Mesothelial cell of epicardium (in vitro differentiated cells): Measurements from ENCODE around the gene PCDHGB6. TPM values are rescaled to one million over a fixed set of nuclear protein-coding genes. Genes with fewer than 3 reads are reported as not detected.
A peak's percentile ranks its signal among the peaks of the same experiment; 100 is the strongest.
"Not testable (repeated sequence)": the region's sequence is repeated elsewhere in the genome, so short reads cannot be mapped to it uniquely, and the experiment has no call there.

Source experiments
- DNase-seq, 2 experiments: peaks; one replicate each; pipeline ENCODE4 v3.0.0; 2021; ENCODE audit warnings: low spot score in 2 of 2; ENCODE audit not compliant: unreplicated experiment in 2 of 2
- H3K27ac Mint-ChIP-seq: 2 replicates; pipeline ENCODE4 v1.8.0; 2021; ENCODE audit warnings: mixed read lengths
- H3K27me3 Mint-ChIP-seq: 2 replicates; pipeline ENCODE4 v1.8.0; 2021; ENCODE audit warnings: low read depth, mixed read lengths
- H3K36me3 Mint-ChIP-seq: 2 replicates; pipeline ENCODE4 v1.8.0; 2021; ENCODE audit warnings: mixed read lengths
- H3K4me1 Mint-ChIP-seq: 2 replicates; pipeline ENCODE4 v1.8.0; 2021; ENCODE audit warnings: mixed read lengths
- H3K4me3 Mint-ChIP-seq: 2 replicates; pipeline ENCODE4 v1.8.0; 2021; ENCODE audit warnings: mild to moderate bottlenecking, moderate library complexity, mixed read lengths
- H3K9me3 Mint-ChIP-seq: 2 replicates; pipeline ENCODE4 v1.8.0; 2021; ENCODE audit warnings: mixed read lengths
- total RNA-seq: library from RNA; stranded (reverse); gene quantifications from 3 replicates; pipeline ENCODE4 v1.2.1, GENCODE V29; 2021
- TF ChIP-seq, protein P1 (sequence below): fragments of 200-600 bp; sonication (generic); IDR thresholded peaks from one replicate; pipeline ENCODE4 v1.5.0; 2021; ENCODE audit warnings: antibody characterized with exemption; ENCODE audit not compliant: unreplicated experiment

Gene PCDHGB6
- total RNA-seq, 1 donor from 2014 or later, result 75.7 TPM

DNA sequence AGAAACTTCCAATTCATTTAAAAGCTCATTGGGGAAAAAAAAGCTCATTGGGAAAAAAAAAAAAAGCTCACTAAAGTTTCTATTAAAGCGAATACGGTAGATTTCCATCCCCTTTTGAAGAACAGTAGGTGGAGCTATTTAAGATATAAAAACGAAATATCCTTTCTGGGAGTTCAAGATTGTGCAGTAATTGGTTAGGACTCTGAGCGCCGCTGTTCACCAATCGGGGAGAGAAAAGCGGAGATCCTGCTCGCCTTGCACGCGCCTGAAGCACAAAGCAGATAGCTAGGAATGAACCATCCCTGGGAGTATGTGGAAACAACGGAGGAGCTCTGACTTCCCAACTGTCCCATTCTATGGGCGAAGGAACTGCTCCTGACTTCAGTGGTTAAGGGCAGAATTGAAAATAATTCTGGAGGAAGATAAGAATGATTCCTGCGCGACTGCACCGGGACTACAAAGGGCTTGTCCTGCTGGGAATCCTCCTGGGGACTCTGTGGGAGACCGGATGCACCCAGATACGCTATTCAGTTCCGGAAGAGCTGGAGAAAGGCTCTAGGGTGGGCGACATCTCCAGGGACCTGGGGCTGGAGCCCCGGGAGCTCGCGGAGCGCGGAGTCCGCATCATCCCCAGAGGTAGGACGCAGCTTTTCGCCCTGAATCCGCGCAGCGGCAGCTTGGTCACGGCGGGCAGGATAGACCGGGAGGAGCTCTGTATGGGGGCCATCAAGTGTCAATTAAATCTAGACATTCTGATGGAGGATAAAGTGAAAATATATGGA, 22.7 kb downstream of the PCDHGB6 start, which contains the start of gene PCDHGA12:
Gene PCDHGA12, plus strand, starts transcription at position 176 of the 782 bp plus-strand sequence. Its CDS starts 253 bp downstream, at position 429.
- no peak for DNase-seq
- Mint-ChIP-seq H3K4me1 (no peaks in the 10 kb centered on the region), H3K27me3 (no peaks in the 10 kb centered on the region), H3K27ac (peak within 1 kb of the TSS; percentile 9), H3K4me3 (no peak within 1 kb of the TSS), H3K9me3 (peaks cover 56% of the 10 kb centered on the region), H3K36me3 (peaks cover 67% of the 10 kb centered on the region)
- TF ChIP-seq, protein P1, sequence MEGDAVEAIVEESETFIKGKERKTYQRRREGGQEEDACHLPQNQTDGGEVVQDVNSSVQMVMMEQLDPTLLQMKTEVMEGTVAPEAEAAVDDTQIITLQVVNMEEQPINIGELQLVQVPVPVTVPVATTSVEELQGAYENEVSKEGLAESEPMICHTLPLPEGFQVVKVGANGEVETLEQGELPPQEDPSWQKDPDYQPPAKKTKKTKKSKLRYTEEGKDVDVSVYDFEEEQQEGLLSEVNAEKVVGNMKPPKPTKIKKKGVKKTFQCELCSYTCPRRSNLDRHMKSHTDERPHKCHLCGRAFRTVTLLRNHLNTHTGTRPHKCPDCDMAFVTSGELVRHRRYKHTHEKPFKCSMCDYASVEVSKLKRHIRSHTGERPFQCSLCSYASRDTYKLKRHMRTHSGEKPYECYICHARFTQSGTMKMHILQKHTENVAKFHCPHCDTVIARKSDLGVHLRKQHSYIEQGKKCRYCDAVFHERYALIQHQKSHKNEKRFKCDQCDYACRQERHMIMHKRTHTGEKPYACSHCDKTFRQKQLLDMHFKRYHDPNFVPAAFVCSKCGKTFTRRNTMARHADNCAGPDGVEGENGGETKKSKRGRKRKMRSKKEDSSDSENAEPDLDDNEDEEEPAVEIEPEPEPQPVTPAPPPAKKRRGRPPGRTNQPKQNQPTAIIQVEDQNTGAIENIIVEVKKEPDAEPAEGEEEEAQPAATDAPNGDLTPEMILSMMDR, result no peak

DNA sequence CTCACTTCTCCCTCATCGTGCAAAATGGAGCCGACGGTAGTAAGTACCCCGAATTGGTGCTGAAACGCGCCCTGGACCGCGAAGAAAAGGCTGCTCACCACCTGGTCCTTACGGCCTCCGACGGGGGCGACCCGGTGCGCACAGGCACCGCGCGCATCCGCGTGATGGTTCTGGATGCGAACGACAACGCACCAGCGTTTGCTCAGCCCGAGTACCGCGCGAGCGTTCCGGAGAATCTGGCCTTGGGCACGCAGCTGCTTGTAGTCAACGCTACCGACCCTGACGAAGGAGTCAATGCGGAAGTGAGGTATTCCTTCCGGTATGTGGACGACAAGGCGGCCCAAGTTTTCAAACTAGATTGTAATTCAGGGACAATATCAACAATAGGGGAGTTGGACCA, 23.5 kb downstream of the PCDHGB6 start:
- Mint-ChIP-seq H3K27me3 (no peaks in the 10 kb centered on the region), H3K4me3 (no peak overlapping the region), H3K4me1 (no peaks in the 10 kb centered on the region), H3K27ac (no peak overlapping the region), H3K36me3 (peaks cover 65% of the 10 kb centered on the region), H3K9me3 (peaks cover 56% of the 10 kb centered on the region)
- no peak for DNase-seq
- TF ChIP-seq, protein P1, result no peak

DNA sequence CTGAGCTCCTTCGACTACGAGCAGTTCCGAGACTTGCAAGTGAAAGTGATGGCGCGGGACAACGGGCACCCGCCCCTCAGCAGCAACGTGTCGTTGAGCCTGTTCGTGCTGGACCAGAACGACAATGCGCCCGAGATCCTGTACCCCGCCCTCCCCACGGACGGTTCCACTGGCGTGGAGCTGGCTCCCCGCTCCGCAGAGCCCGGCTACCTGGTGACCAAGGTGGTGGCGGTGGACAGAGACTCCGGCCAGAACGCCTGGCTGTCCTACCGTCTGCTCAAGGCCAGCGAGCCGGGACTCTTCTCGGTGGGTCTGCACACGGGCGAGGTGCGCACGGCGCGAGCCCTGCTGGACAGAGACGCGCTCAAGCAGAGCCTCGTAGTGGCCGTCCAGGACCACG, 24.5 kb downstream of the PCDHGB6 start:
- Mint-ChIP-seq H3K9me3 (peaks cover 58% of the 10 kb centered on the region), H3K36me3 (peaks cover 65% of the 10 kb centered on the region)
- not testable (repeated sequence) for H3K4me1 Mint-ChIP-seq, DNase-seq, H3K27me3 Mint-ChIP-seq, H3K4me3 Mint-ChIP-seq, H3K27ac Mint-ChIP-seq

DNA sequence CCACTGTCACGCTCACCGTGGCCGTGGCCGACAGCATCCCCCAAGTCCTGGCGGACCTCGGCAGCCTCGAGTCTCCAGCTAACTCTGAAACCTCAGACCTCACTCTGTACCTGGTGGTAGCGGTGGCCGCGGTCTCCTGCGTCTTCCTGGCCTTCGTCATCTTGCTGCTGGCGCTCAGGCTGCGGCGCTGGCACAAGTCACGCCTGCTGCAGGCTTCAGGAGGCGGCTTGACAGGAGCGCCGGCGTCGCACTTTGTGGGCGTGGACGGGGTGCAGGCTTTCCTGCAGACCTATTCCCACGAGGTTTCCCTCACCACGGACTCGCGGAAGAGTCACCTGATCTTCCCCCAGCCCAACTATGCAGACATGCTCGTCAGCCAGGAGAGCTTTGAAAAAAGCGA, 24.9 kb downstream of the PCDHGB6 start:
- not testable (repeated sequence) for H3K27me3 Mint-ChIP-seq, H3K4me3 Mint-ChIP-seq, DNase-seq, H3K27ac Mint-ChIP-seq, H3K4me1 Mint-ChIP-seq
- Mint-ChIP-seq H3K9me3 (peaks cover 60% of the 10 kb centered on the region), H3K36me3 (peaks cover 65% of the 10 kb centered on the region)

DNA sequence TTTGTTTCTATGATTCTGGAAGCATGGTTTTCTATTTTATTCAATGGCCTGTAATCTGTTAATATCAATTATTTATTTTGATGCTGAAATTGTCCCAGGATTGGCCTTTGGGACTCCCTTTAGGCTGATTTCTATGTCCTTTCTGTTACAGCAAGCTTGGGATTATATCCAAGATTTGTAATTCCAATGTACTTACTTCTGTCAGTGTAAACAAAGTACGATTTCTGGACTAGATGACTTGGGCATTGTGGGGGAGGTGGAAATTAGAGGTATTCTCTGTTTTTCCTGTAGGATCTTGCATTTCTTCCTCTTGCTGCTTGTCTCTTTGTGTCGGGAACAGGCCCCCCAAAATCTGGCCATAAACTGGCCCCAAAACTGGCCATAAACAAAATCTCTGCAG, 26.2 kb downstream of the PCDHGB6 start:
- TF ChIP-seq, protein P1, result no peak
- no peak overlapping the region for H3K4me3 Mint-ChIP-seq
- DNase-seq, result no peak
- H3K4me1 Mint-ChIP-seq, result no peaks in the 10 kb centered on the region
- H3K27me3 Mint-ChIP-seq, result no peaks in the 10 kb centered on the region
- H3K27ac Mint-ChIP-seq, result no peak overlapping the region
- peaks cover 62% of the 10 kb centered on the region for H3K36me3 Mint-ChIP-seq
- H3K9me3 Mint-ChIP-seq, result peaks cover 60% of the 10 kb centered on the region

DNA sequence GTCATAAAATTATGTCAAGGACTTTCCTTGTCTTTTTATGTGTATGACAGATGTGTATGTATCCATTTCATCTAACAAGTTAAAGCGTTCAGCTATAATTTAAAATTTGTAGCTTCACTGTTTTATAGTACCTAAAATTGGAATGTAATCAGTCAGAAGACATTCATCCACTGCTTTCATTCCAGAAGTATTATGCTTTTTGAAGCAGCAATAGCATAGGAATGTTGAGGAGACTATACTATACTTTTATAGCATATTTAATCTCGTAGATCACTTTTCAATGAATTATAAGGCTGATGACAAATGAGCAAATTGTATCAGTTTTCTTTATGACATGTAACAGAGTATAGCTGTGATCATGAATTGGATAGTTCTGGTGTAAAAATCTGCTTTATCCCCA, 29.4 kb downstream of the PCDHGB6 start:
- Mint-ChIP-seq H3K27ac (no peak overlapping the region), H3K4me1 (no peaks in the 10 kb centered on the region), H3K36me3 (peaks cover 73% of the 10 kb centered on the region), H3K27me3 (no peaks in the 10 kb centered on the region), H3K4me3 (no peak overlapping the region), H3K9me3 (peaks cover 67% of the 10 kb centered on the region)
- no peak for DNase-seq
- TF ChIP-seq, protein P1, result no peak
